NCI-H2227 (cell line): ENCODE measurements around the gene ALOX5.
"Not testable (repeated sequence)": the region's sequence is repeated elsewhere in the genome, so short reads cannot be mapped to it uniquely, and the experiment has no call there.

Source experiments
- DNase-seq: peaks from one replicate; lab custom pipeline; 2025; ENCODE audit not compliant: unreplicated experiment; lab: John Stamatoyannopoulos, UW

The ALOX5 gene

DNA sequence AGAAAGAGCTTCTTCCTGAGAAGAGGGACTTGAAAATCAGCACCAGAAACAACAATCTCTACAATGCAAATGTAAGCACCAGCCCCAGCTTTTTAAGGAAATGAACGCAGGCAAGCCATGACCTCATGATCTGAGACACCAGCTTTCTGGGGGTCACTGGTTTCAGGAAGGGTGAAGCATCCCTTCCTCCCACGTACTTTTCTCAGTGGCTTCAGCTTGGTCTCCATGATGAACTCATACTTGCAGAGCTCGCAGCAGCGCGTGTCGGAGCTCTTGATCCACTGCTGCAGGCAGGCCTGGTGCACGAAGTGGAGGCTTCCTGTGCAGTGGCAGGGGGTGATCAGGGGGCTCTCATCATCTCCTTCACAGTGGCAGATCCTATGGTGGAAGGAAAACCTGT, 87.0 kb downstream of the ALOX5 start:
- DNase-seq, result no peak

DNA sequence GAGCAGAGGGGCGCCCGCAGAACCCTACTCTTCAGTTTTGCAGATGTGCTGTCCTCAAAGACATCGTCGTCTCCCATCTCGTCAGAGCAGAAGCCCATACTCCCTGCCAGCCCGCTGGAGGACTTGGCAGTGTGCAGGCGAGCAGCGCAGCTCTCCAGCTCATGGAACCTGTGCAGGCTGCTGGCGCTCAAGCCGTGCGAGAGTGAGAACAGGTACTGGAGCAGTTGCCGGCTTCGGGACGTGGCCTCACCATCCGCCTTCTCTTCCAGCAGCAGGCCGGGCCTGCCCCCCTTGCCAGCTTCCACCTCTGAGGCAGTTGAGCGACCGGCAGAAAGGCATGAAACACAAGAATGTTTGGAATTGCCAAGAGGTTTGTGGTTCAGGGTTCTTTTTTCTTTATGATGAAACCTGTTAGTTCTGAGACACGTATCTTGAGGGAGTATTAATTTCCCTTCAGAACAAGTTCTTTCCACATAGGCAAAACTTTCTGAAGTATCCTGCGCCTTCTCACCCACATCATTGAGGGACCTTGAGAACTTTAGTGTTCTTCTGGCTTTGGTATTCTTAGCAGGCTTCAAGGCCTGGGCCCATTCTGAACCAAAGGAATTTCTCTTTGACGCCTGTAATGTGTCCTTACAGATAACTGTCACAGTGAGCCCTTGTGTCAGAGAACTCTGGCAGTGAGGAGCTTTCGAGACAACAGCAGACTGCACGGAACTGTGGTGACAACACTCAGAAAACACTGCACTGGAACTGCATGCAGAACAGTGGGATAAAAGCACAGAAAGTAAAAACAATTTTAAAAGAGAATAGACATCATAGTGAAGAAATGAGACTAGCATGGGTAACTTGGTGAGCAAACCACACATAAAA, 89.5 kb downstream of the ALOX5 start:
- no peak for DNase-seq

DNA sequence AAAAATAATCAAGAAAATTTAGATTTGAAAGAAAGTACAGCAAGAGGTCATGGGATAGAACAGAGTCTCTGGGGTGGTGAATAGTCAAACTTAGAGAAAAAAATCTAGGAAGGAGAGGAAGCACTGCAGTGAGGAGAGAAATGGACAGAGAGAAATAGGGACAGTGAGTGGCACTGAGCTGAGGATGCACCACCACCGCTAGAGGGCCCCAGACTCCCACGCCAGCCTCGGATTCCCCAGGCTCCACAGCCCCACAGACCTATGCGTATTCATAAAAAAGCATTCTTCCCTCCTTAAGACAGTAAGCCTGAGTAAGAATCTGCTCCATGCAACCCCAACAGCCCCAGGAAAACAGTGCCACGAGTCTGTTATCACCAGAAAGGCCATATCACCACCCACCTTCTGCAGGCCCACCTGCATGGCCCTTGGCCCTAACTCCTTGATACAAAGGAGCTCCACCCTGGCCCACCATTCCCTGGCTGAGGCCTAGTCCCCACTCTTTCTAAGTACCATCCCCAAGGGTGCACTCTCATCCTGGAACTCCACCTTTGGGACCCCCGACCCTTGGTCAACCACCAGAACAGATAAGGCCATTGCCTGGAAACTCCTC, 91.0 kb downstream of the ALOX5 start:
- DNase-seq, result peak; percentile 69

DNA sequence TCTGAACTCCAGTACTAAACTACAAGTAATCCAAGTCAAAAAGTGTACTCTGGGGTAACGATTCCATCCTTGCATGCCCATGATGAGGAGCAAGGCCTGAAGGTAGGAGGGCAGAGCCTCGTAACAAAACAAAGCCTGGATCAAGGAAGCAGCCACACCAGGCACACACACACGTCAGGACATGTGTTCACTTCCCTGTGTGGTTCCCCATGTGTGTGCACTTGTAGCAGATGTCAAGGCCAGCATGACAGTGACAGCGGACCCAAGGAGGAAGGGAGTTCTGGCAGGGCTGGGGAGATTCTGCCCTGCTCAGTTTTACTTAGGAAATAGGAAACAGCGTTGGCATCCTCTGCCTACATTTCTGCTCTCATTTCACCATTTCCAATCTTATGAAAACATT, 92.8 kb downstream of the ALOX5 start:
- DNase-seq, result no peak

DNA sequence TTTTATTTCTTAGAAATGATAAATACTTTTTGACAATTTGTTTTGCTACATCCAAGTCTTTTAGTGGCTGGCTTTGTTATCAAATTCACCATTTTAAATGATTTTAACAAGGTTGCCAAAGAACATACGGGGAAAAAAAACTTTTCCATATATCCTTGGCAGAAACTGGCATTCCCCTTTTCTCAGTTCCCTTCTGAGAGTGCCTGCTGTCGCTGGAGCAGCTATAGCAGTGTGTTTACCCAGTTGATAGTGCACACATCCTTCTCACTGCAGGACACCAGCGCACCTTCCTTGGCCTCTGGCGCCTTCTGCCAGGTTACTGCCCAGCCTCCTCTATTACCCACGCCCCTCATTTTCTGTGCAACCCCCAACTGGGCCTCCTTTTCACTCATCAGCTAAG, 94.1 kb downstream of the ALOX5 start:
- DNase-seq, result no peak

DNA sequence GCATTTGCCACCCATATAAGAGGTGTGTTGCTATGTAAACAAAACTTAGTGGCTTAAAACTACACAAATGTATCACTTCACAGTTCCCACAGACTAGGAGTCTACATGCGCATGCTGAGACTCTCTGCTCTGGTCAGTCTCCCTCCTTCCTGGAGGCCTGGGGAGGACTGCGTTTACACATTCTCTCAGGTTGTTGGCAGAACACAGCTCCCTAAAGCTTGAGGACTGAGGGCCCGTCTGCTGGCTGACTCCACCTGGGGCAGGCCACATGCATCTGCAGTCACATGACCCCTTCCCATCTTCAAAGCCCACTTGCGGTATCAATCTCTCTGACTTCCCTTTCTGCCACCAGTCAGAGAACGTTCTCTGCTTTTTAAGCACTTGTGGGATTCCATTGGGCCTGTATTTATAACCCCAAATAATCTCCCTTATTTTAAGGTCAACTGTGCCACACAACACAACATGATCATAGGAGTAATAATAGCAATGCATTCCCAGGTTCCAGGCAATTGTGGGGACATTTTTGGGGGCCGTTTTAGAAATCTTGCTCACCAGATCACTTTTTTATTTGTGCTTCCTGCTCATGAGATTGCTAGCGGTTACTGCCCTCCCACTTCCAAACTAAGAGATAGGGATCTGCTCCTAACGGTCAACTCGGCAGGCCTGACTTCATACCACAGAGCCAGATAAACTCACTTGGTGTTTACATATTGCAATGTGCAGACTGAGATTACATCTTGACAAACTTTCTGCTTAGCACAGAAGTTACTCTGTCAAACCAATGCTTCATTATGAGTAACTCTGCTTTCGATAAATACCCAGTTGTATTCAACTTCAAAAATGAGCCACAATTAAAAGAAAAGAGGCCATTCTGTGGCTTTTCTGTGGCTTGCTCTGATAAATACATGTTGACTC, 96.3 kb downstream of the ALOX5 start:
- no peak for DNase-seq

DNA sequence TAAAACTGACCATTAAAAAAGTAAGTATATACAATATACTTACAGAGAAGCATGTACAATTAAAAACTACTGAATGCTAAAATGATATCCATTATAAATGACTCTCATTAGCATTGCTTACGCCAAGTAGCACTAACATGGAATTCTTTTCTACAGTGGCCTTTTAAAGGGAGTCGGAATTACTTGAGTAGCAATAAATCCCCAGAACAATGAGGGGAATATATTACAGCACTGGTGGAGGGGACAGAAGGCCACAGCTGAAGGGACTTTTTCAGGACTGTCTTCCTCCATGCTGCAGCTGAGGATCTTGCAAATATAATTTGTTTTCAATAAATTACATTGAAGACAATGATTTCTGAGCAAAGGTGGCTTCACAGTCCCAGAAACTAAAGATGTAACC, 97.0 kb downstream of the ALOX5 start:
- no peak for DNase-seq

DNA sequence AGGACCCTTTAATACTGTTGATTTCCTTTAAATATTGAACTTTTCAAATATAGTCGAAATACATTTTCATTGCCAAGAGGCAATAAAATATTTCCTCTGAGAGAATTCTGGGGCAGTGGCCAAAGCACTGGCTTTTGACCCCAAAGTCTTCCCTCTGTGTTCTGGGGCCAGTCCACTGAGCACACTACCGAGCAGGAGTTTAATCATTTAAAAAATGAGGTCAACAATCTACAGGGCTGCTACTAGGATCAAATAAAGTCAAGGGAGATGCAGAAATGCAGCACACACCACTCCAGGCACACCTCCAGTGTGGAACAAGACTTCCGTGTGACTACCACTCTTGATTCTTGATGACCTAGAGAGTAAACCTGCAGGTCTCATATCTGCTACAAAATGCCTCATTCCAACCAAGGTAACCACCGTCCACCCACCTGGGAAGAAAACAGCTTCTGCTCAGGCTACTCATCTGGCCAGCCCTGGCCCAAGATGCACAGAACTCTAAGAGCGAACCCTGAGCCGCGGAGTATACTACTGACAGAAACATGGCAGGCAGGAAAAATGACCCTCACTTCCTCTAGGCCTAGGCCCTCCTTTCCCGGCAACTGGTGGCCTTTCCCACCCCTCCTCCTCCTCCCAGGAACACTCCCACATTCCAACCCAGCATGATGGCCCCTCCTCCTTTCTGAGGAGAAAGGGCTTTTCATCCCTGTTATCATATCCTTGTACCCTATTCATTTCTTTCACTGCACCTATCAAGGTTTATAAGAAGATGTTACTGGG, 97.7 kb downstream of the ALOX5 start:
- DNase-seq, result no peak

DNA sequence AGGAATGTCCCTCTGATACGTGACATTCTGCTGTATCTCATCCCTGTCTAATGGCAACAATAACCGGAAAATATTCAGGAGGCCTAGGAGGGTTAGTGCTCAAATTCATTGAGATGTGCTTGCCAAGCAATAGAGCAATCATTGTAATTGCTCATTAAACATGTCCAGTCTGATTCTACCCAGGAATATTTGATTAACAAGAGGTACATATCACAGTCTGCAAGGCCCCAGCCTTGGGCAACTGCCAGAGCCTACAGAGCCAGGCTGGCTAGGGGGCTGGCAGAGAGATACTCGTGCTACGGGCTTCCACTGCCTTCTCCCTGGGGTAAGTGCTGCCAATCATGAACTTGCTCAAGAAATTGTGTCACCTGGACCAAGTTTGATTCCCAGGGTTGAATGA, 99.1 kb downstream of the ALOX5 start:
- DNase-seq, result no peak

DNA sequence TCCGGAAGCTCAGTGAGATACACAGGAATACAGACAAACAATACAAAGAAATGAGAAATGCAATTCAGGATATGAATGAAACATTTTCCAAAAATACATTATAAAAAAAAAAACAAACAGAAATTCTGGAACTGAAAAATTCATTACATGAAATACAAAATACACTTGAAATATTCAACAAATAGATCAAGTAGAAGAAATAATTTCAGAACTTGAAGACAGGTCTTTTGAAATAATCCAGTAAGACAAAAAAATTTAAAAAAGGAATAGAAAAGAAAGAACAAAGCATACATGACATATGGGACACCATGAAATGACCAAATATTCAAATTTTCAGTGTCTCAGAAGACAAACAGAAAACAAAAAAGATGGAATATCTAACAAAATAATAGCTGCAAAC, 102.5 kb downstream of the ALOX5 start:
- no peak for DNase-seq

DNA sequence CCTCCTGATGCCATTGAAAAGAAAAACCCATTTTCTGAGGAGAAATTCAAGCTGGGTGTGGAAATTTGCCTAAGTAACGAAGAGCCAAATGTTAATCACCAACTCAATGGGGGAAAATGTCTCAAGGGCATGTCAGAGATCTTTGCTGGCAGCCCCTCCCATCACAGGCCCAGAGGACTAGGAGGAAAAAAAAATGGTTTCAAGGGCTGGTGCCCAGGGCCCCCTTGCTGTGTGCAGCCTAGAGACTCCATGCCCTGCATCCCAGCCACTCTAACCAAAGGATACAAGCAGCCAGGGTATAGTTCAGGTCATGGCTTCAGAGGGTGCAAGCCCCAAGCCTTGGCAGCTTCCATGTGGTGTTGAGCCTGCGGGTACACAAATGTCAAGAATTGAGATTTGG, 106.3 kb downstream of the ALOX5 start:
- no peak for DNase-seq

DNA sequence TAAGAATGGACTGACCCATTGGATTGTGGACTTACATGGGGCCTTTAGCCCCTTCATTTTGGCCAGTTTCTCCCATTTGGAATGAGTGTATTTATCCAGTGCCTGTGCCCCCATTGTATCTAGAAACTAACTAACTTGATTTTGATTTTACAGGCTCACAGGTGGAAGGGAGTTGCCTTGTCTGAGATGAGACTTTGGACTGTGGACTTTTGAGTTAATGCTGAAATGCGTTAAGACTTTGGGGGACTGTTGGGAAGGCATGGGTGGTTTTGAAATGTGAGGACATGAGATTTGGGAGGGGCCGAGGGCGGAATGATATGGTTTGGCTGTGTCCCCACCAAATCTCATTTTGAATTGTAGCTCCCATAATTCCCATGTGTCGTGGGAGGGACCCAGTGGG, 107.1 kb downstream of the ALOX5 start:
- DNase-seq, result not testable (repeated sequence)

DNA sequence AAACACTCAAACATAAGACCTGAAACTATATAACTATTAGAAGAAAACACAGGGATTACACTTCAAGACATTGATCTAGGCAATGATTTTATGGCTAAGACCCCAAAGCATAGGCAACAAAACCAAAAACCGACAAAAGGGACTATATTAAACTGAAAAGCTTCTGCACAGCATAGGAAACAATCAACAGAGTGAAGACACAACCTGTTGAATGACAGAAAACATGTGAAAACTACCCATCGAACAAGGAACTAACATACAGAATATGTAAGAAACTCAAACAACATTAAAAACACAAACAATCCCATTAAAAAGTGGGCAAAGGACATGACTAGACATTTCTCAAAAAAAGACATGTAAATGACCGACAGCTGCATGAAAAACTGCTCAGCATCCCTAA, 109.0 kb downstream of the ALOX5 start:
- DNase-seq, result no peak

DNA sequence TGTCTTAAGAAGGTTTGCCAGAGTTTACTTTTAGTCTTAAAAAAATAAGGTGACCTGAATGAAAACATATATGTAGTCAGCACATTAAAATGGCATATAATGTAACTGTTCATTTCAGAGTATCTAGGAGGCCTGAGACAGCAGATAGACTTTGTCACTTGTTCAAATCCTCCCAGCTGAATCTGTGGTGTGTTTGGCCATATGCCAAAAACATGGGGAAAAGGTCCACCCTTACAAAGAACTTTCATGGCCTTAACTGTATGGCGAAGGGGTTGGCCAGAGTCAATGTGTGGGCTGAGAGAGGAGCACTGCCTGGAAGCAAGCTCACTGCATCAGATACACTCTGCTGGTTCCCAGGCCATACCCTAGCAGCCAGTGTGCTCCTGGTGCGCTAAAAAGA, 113.7 kb downstream of the ALOX5 start:
- DNase-seq, result no peak

DNA sequence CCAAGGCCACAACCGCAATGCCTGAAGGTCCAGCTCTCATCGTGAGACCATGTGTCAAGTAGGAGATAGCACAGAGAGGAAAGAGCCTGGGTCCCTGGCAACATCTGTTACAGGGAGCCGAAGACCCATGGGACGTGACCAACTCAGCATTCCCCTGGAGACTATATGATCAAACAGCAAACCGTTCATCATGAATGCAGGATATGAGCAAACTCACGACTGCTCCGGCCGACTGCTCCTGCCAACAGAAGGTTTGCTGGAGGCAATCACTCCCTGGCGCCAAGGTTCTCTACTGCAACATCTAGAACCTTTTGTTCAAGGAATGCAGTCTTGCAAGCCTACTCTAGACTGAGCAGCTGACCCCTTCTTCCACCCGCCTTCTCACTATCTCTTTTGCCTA, 114.3 kb downstream of the ALOX5 start:
- DNase-seq, result no peak

DNA sequence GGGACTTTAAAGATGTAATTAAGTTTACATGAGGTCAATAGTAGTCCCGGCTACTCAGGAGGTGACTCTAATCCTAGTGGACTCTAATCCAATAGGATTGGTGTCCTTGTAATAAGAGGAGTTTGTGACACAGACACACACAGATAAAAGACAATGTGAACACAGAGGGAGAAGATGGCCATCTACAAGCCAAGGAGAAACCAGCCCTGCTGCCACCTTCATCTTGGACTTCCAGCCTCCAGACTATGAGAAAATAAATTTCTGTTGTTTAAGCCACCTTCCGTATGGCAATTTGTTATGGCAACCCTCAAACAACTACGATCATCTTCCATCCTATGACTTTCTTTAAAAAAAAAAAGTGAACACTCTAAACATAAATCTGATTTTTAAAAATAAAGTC, 116.3 kb downstream of the ALOX5 start:
- no peak for DNase-seq

DNA sequence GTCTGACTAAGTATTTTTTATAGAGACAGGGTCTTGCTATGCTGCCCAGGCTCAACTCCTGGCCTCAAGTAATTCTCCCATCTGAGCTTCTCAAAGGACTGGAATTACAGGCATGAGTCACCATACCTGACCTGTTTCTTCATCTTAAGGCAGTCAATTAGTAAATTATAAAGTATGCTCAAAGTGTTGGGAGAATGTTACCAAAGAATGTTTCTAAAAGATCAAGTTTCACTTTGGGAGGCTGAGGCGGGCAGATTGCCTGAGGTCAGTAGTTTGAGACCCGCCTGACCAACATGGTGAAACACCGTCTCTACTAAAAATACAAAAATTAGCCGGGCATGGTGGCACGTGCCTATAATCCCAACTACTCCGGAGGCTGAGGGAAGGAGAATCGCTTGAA, 117.0 kb downstream of the ALOX5 start:
- no peak for DNase-seq
